ENCODE data around the gene TMEFF2. TPM values are rescaled to one million over a fixed set of nuclear protein-coding genes. Genes with fewer than 3 reads are reported as not detected.

TMEFF2 gene
- total RNA-seq, 1 donor from 2014 or later = 0.41 TPM

- no peak overlapping the region for H3K27ac ChIP-seq (ENCODE audit: low read depth, low read length)
- no peak overlapping the region for H3K4me3 ChIP-seq (ENCODE audit: insufficient read depth, low read depth, low read length)
- Mint-ChIP-seq H3K27ac (ENCODE audit: unreplicated experiment) (no peak overlapping the region), H3K4me1 (ENCODE audit: low read depth, unreplicated experiment) (peaks cover 9% of the 10 kb centered on the region), H3K27me3 (ENCODE audit: low read depth, unreplicated experiment) (no peaks in the 10 kb centered on the region), H3K36me3 (ENCODE audit: low read depth, unreplicated experiment) (no peaks in the 10 kb centered on the region), H3K4me3 (ENCODE audit: unreplicated experiment) (no peak overlapping the region), H3K9me3 (ENCODE audit: unreplicated experiment) (no peaks in the 10 kb centered on the region)
- no peaks in the 10 kb centered on the region for H3K36me3 ChIP-seq (ENCODE audit: insufficient read depth, low read length)
- H3K4me1 ChIP-seq (ENCODE audit: insufficient read depth, low read length) = no peaks in the 10 kb centered on the region
- TF ChIP-seq CTCF (IDR thresholded peaks at IDR 0.05; ENCODE audit: insufficient read depth, low read depth, low read length) = no peak
- no peak for FAIRE-seq
- H3K9me3 ChIP-seq (ENCODE audit: insufficient read depth, low read depth, low read length) = no peaks in the 10 kb centered on the region
- no peaks in the 10 kb centered on the region for H3K79me2 ChIP-seq (ENCODE audit: insufficient read depth, low read length)
- no peak for DNase-seq (ENCODE audit: low read depth)
- H3K9ac ChIP-seq (ENCODE audit: low read length) = no peak overlapping the region
- H3K4me2 ChIP-seq (ENCODE audit: low read length) = no peak overlapping the region
- no peaks in the 10 kb centered on the region for H3K27me3 ChIP-seq (ENCODE audit: insufficient read depth, low read length)
- no peak overlapping the region for H2AFZ ChIP-seq (ENCODE audit: low read depth, low read length)
- no peaks in the 10 kb centered on the region for H4K20me1 ChIP-seq (ENCODE audit: insufficient read depth, low read length)
These were observed 39.1 kb downstream of the TMEFF2 start for GRCh38 chr2:192155511-192156118.

- DNase-seq (ENCODE audit: low read depth) (no peak), FAIRE-seq (no peak)
- no peaks in the 10 kb centered on the region for H3K79me2 ChIP-seq (ENCODE audit: insufficient read depth, low read length)
- no peak for TF ChIP-seq CTCF (IDR thresholded peaks at IDR 0.05; ENCODE audit: insufficient read depth, low read depth, low read length)
- no peak for TF ChIP-seq EZH2 (IDR thresholded peaks at IDR 0.05; ENCODE audit: insufficient read depth, low read length)
- no peaks in the 10 kb centered on the region for H4K20me1 ChIP-seq (ENCODE audit: insufficient read depth, low read length)
- H3K4me1 ChIP-seq (ENCODE audit: insufficient read depth, low read length) = peaks cover 10% of the 10 kb centered on the region
- H3K27me3 Mint-ChIP-seq (ENCODE audit: low read depth, unreplicated experiment) = no peaks in the 10 kb centered on the region
- no peak overlapping the region for H3K4me3 Mint-ChIP-seq (ENCODE audit: unreplicated experiment)
- H3K36me3 Mint-ChIP-seq (ENCODE audit: low read depth, unreplicated experiment) = no peaks in the 10 kb centered on the region
- H3K9me3 ChIP-seq (ENCODE audit: insufficient read depth, low read depth, low read length) = no peaks in the 10 kb centered on the region
- peaks cover 17% of the 10 kb centered on the region for H3K4me1 Mint-ChIP-seq (ENCODE audit: low read depth, unreplicated experiment)
- H3K9me3 Mint-ChIP-seq (ENCODE audit: unreplicated experiment) = no peaks in the 10 kb centered on the region
- H3K4me2 ChIP-seq (ENCODE audit: low read length) = no peak overlapping the region
- H3K9ac ChIP-seq (ENCODE audit: low read length) = no peak overlapping the region
- no peak overlapping the region for H3K27ac ChIP-seq (ENCODE audit: low read depth, low read length)
- H3K27me3 ChIP-seq (ENCODE audit: insufficient read depth, low read length) = no peaks in the 10 kb centered on the region
- no peak overlapping the region for H3K4me3 ChIP-seq (ENCODE audit: insufficient read depth, low read depth, low read length)
- no peak overlapping the region for H3K27ac Mint-ChIP-seq (ENCODE audit: unreplicated experiment)
- H2AFZ ChIP-seq (ENCODE audit: low read depth, low read length) = no peak overlapping the region
- H3K36me3 ChIP-seq (ENCODE audit: insufficient read depth, low read length) = no peaks in the 10 kb centered on the region
These were observed 41.2 kb downstream of the TMEFF2 start for GRCh38 chr2:192153561-192153960.

- Histone ChIP-seq H3K4me3 (ENCODE audit: insufficient read depth, low read depth, low read length) (no peak overlapping the region), H2AFZ (ENCODE audit: low read depth, low read length) (no peak overlapping the region), H3K9ac (ENCODE audit: low read length) (no peak overlapping the region), H3K27me3 (ENCODE audit: insufficient read depth, low read length) (no peaks in the 10 kb centered on the region), H3K27ac (ENCODE audit: low read depth, low read length) (no peak overlapping the region), H4K20me1 (ENCODE audit: insufficient read depth, low read length) (no peaks in the 10 kb centered on the region), H3K4me2 (ENCODE audit: low read length) (no peak overlapping the region), H3K79me2 (ENCODE audit: insufficient read depth, low read length) (no peaks in the 10 kb centered on the region), H3K36me3 (ENCODE audit: insufficient read depth, low read length) (no peaks in the 10 kb centered on the region), H3K9me3 (ENCODE audit: insufficient read depth, low read depth, low read length) (no peaks in the 10 kb centered on the region), H3K4me1 (ENCODE audit: insufficient read depth, low read length) (peaks cover 19% of the 10 kb centered on the region)
- no peak for TF ChIP-seq CTCF (IDR thresholded peaks at IDR 0.05; ENCODE audit: insufficient read depth, low read depth, low read length)
- TF ChIP-seq EZH2 (IDR thresholded peaks at IDR 0.05; ENCODE audit: insufficient read depth, low read length) = no peak
- Mint-ChIP-seq H3K4me3 (ENCODE audit: unreplicated experiment) (no peak overlapping the region), H3K9me3 (ENCODE audit: unreplicated experiment) (no peaks in the 10 kb centered on the region), H3K36me3 (ENCODE audit: low read depth, unreplicated experiment) (no peaks in the 10 kb centered on the region), H3K27me3 (ENCODE audit: low read depth, unreplicated experiment) (no peaks in the 10 kb centered on the region), H3K4me1 (ENCODE audit: low read depth, unreplicated experiment) (peaks cover 32% of the 10 kb centered on the region), H3K27ac (ENCODE audit: unreplicated experiment) (peak overlapping the region; percentile 22)
- DNase-seq (ENCODE audit: low read depth) (peak; percentile 98), FAIRE-seq (peak; percentile 94)
These were observed 42.9 kb downstream of the TMEFF2 start for GRCh38 chr2:192151853-192152252.
